ENCODE results near the gene EP400. TPM values are rescaled to one million over a fixed set of nuclear protein-coding genes. Genes with fewer than 3 reads are reported as not detected.

The EP400 gene
- total and polyA plus RNA-seq, 2 of the 8 experiments (the other 6 are each of a cell fraction or from before 2014, with no cell fraction given): 13.1 to 69.7 TPM

GRCh38 chr12:132044661-132045412 lies 95.1 kb downstream of the EP400 start:
- H2BK20ac ChIP-seq (ENCODE audit: low read length): no peak overlapping the region
- H3K18ac ChIP-seq (ENCODE audit: extremely low read depth, low read length): no peak overlapping the region
- no peak overlapping the region for H3K4me2 ChIP-seq (ENCODE audit: insufficient read depth in 1 of 2, low read depth in 2 of 2, low read length in 2 of 2)
- H4K20me1 ChIP-seq (replicated peaks in 1 of 2; ENCODE audit: control insufficient read depth in 1 of 2, insufficient read depth in 2 of 2, low read length in 2 of 2): peaks cover 0 to 2% of the 10 kb centered on the region in 2 experiments
- H3K27ac ChIP-seq (ENCODE audit: low read depth, low read length): no peak overlapping the region
- H2AFZ ChIP-seq (ENCODE audit: low read length): no peak overlapping the region
- H3K9me3 ChIP-seq (ENCODE audit: insufficient read depth in 2 of 2, low read depth in 1 of 2, low read length in 1 of 2): no peaks in the 10 kb centered on the region
- no peak overlapping the region for H2BK120ac ChIP-seq (replicated peaks; ENCODE audit: low read depth, low read length)
- no peak overlapping the region for H3K9ac ChIP-seq (replicated peaks in 1 of 4; ENCODE audit: extremely low read depth in 1 of 4, low read depth in 3 of 4, low read length in 3 of 4)
- H3K23ac ChIP-seq (ENCODE audit: insufficient read length): no peak overlapping the region
- H3K79me2 ChIP-seq (ENCODE audit: control insufficient read depth in 1 of 2, insufficient read depth in 2 of 2, low read length in 2 of 2): peaks cover 0 to 6% of the 10 kb centered on the region in 2 experiments; a peak in 1 of 4 replicates
- ChIA-PET CTCF (ENCODE audit: partially characterized antibody) (no interaction called here), POLR2A (ENCODE audit: partially characterized antibody) (no interaction called here)
- no peak overlapping the region for H3K4ac ChIP-seq (replicated peaks; ENCODE audit: insufficient read length, low read depth, low read length)
- H4K8ac ChIP-seq (ENCODE audit: extremely low read depth, insufficient read depth, low read length): no peak overlapping the region
- no peaks in the 10 kb centered on the region for H3K27me3 ChIP-seq (replicated peaks in 1 of 4; ENCODE audit: control insufficient read depth in 3 of 4, extremely low read depth in 1 of 4, insufficient read depth in 3 of 4, low read length in 3 of 4)
- no peak overlapping the region for H2BK15ac ChIP-seq (ENCODE audit: low read length)
- no peak for DNase-seq (ENCODE audit: low read depth in 1 of 2, low spot score in 2 of 2)
- peaks cover 2 to 5% (median 3%) of the 10 kb centered on the region in 4 experiments; a peak in 6 of 7 replicates for H3K4me1 ChIP-seq (replicated peaks in 1 of 4; ENCODE audit: control insufficient read depth in 3 of 4, insufficient read depth in 4 of 4, low read length in 3 of 4)
- H3K56ac ChIP-seq (replicated peaks; ENCODE audit: insufficient read length, low read depth, low read length): no peak overlapping the region
- no peak overlapping the region for H3K4me3 ChIP-seq (ENCODE audit: extremely low read depth in 1 of 4, insufficient read depth in 2 of 4, low read depth in 3 of 4, low read length in 4 of 4)
- H3K23me2 ChIP-seq (ENCODE audit: low read depth, low read length): no peaks in the 10 kb centered on the region
- H2AK5ac ChIP-seq (ENCODE audit: low read depth, low read length): no peak overlapping the region
- no peak overlapping the region for H4K5ac ChIP-seq (ENCODE audit: insufficient read length, low read depth, low read length)
- no peak for FAIRE-seq
- H3K36me3 ChIP-seq (ENCODE audit: control insufficient read depth in 2 of 4, insufficient read depth in 4 of 4, low read length in 3 of 4): peaks cover 9 to 55% (median 37%) of the 10 kb centered on the region in 4 experiments; a peak in 7 of 8 replicates
- H3K79me1 ChIP-seq (ENCODE audit: low read depth, low read length): peaks cover 6% of the 10 kb centered on the region
- no peak overlapping the region for H2BK5ac ChIP-seq (ENCODE audit: low read depth, low read length)
- no peak overlapping the region for H3K14ac ChIP-seq (ENCODE audit: insufficient read length)
- H2BK12ac ChIP-seq (ENCODE audit: low read depth, low read length): no peak overlapping the region
- no peak overlapping the region for H4K91ac ChIP-seq (replicated peaks; ENCODE audit: insufficient read length, low read length)
- WGBS, 2 experiments (ENCODE audit: extremely low coverage in 1 of 2, insufficient coverage in 1 of 2, insufficient read length in 1 of 2, insufficient replicate concordance in 2 of 2, low coverage in 1 of 2, low lambda C conversion rate in 2 of 2, missing lambda C conversion rate in 1 of 2): 95% methylated on average over 29 of the region's 29 CpGs; no CpG with 5 or more reads in 1 of the 2 experiments
- TF ChIP-seq SP2 (IDR thresholded peaks at IDR 0.05; ENCODE audit: low read length): no peak
- TF ChIP-seq CBX8 (IDR thresholded peaks at IDR 0.05; ENCODE audit: borderline replicate concordance, low read depth, low read length): no peak
- TF ChIP-seq BCL11A (IDR thresholded peaks at IDR 0.05; ENCODE audit: low read depth in 2 of 2, low read length in 2 of 2): no peak
- no peak for TF ChIP-seq SUZ12 (IDR thresholded peaks at IDR 0.05; ENCODE audit: low read length)
- no peak for TF ChIP-seq FOSL1 (IDR thresholded peaks at IDR 0.05; ENCODE audit: insufficient read depth, low read depth, low read length)
- TF ChIP-seq MAFK (IDR thresholded peaks at IDR 0.05; ENCODE audit: low read depth, low read length): no peak
- no peak for TF ChIP-seq BACH1 (IDR thresholded peaks at IDR 0.05; ENCODE audit: low read length)
- no peak for TF ChIP-seq TBP (IDR thresholded peaks at IDR 0.05; ENCODE audit: low read depth, low read length)
- TF ChIP-seq TCF12 (IDR thresholded peaks at IDR 0.05; ENCODE audit: low read depth, low read length): no peak
- TF ChIP-seq GABPA (IDR thresholded peaks at IDR 0.05; ENCODE audit: borderline replicate concordance, insufficient read depth, low read length): no peak
- no peak for TF ChIP-seq SIRT6 (IDR thresholded peaks at IDR 0.05; ENCODE audit: low read length)
- no peak for TF ChIP-seq RBBP5 (IDR thresholded peaks at IDR 0.05; ENCODE audit: borderline replicate concordance, low read depth, low read length)
- TF ChIP-seq CREB1 (IDR thresholded peaks at IDR 0.05): no peak

Measured in H1 (cell line).